ENCODE data around the gene COL5A1. TPM values are rescaled to one million over a fixed set of nuclear protein-coding genes. Genes with fewer than 3 reads are reported as not detected.
A peak's percentile ranks its signal among the peaks of the same experiment; 100 is the strongest.

COL5A1 gene
- total RNA-seq, 6 experiments from 2014 or later: 196 to 308 (median 225) TPM

DNA sequence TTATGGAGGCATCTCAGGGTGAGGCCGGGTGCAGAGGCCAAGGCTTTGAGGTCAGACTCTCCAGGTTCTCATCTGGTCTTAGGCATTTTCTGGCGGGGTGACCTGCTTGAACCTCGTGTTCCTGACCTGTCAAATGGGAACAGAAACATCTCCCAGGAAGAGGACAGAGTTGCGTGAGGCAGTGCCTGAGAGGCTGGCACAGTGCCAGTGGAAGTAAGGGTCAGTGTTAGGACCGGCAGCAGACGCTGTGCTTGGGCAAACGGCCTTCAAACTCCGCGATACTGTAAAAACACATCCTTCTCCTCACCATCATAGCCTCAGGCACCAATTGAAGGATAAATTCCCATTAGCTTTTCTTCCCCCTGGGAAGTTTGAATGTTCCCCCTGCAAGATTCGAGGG, 183.4 kb downstream of the COL5A1 start:
- H3K4me1 Mint-ChIP-seq (ENCODE audit: low read depth): no peaks in the 10 kb centered on the region
- H3K27ac Mint-ChIP-seq: no peak overlapping the region
- DNase-seq: no peak
- H3K4me3 Mint-ChIP-seq: no peak overlapping the region
- no peaks in the 10 kb centered on the region; the same call in none of the 2 replicates for H3K9me3 Mint-ChIP-seq
- H3K36me3 Mint-ChIP-seq (ENCODE audit: low read depth): peaks cover 17% of the 10 kb centered on the region; the same call in 1 of the 2 replicates
- TF ChIP-seq, protein P1, sequence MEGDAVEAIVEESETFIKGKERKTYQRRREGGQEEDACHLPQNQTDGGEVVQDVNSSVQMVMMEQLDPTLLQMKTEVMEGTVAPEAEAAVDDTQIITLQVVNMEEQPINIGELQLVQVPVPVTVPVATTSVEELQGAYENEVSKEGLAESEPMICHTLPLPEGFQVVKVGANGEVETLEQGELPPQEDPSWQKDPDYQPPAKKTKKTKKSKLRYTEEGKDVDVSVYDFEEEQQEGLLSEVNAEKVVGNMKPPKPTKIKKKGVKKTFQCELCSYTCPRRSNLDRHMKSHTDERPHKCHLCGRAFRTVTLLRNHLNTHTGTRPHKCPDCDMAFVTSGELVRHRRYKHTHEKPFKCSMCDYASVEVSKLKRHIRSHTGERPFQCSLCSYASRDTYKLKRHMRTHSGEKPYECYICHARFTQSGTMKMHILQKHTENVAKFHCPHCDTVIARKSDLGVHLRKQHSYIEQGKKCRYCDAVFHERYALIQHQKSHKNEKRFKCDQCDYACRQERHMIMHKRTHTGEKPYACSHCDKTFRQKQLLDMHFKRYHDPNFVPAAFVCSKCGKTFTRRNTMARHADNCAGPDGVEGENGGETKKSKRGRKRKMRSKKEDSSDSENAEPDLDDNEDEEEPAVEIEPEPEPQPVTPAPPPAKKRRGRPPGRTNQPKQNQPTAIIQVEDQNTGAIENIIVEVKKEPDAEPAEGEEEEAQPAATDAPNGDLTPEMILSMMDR (IDR thresholded peaks at IDR 0.05): no peak
- peaks cover 28% of the 10 kb centered on the region for H3K27me3 Mint-ChIP-seq (ENCODE audit: insufficient read depth)

GRCh38 chr9:134826336-134827285, 185.0 kb downstream of the COL5A1 start:
- Mint-ChIP-seq H3K36me3 (ENCODE audit: low read depth) (peaks cover 17% of the 10 kb centered on the region; the same call in 1 of the 2 replicates), H3K27me3 (ENCODE audit: insufficient read depth) (peaks cover 24% of the 10 kb centered on the region), H3K4me3 (no peak overlapping the region; the same call in 1 of the 2 replicates), H3K27ac (peak overlapping the region; percentile 51; the same call in 1 of the 2 replicates), H3K4me1 (ENCODE audit: low read depth) (no peaks in the 10 kb centered on the region), H3K9me3 (no peaks in the 10 kb centered on the region; the same call in none of the 2 replicates)
- TF ChIP-seq, protein P1 (IDR thresholded peaks at IDR 0.05): no peak
- no peak for DNase-seq

- no peak overlapping the region; the same call in 1 of the 2 replicates for H3K4me3 Mint-ChIP-seq
- peaks cover 22% of the 10 kb centered on the region for H3K27me3 Mint-ChIP-seq (ENCODE audit: insufficient read depth)
- no peak overlapping the region; the same call in 1 of the 2 replicates for H3K27ac Mint-ChIP-seq
- H3K9me3 Mint-ChIP-seq: no peaks in the 10 kb centered on the region; the same call in none of the 2 replicates
- peaks cover 17% of the 10 kb centered on the region; the same call in 1 of the 2 replicates for H3K36me3 Mint-ChIP-seq (ENCODE audit: low read depth)
- TF ChIP-seq, protein P1 (IDR thresholded peaks at IDR 0.05): no peak
- DNase-seq: no peak
- no peaks in the 10 kb centered on the region for H3K4me1 Mint-ChIP-seq (ENCODE audit: low read depth)
These were observed 186.0 kb downstream of the COL5A1 start for GRCh38 chr9:134827559-134827958.

DNA sequence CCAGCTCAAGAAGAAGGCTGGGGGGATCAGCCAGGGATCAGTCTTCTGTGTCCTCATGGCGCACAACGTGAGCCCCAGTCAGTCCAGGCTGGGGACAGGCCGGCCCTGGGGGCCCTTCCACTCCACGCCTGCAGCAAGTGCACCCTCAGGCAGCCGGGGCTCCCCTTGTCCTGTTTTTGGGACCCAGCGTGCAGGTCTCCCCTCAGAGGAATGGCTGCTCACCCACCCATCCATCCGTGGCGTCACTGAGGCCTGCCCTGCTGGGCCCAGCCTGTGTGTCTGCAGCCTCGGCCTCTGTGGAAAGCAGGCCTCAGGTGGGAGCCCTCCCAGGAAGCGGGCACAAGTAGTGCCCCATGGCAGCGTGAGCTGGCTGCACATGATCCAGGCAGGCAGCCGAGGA, 186.4 kb downstream of the COL5A1 start:
- Mint-ChIP-seq H3K9me3 (no peaks in the 10 kb centered on the region; the same call in none of the 2 replicates), H3K4me3 (no peak overlapping the region), H3K4me1 (ENCODE audit: low read depth) (no peaks in the 10 kb centered on the region), H3K36me3 (ENCODE audit: low read depth) (peaks cover 16% of the 10 kb centered on the region; the same call in 1 of the 2 replicates), H3K27ac (no peak overlapping the region), H3K27me3 (ENCODE audit: insufficient read depth) (peaks cover 22% of the 10 kb centered on the region)
- TF ChIP-seq, protein P1 (IDR thresholded peaks at IDR 0.05): no peak
- DNase-seq: no peak

DNA sequence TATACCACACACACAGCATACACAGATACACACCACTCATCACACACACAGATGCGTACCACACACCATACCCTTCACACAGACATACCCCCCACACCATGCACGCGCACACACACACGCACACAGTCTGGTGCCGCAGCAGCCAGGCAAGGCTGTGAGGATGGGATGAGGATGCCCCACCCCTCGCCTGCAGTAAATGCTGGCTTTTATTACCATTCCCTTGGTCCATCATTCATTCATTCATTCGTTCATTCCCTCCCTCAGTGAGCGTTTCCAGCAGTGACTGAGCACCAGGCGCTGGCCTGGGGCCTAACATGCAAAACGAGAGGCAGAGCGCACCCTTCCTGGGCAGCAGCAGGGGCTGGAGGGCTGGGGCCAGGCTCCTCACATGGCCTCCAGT, 187.3 kb downstream of the COL5A1 start:
- no peak overlapping the region for H3K27ac Mint-ChIP-seq
- TF ChIP-seq, protein P1 (IDR thresholded peaks at IDR 0.05): no peak
- no peaks in the 10 kb centered on the region; the same call in none of the 2 replicates for H3K9me3 Mint-ChIP-seq

More for the DNA sequence above, 187.3 kb downstream of the COL5A1 start:
- Mint-ChIP-seq H3K36me3 (ENCODE audit: low read depth) (peaks cover 8% of the 10 kb centered on the region; the same call in 1 of the 2 replicates), H3K4me3 (no peak overlapping the region), H3K4me1 (ENCODE audit: low read depth) (no peaks in the 10 kb centered on the region), H3K27me3 (ENCODE audit: insufficient read depth) (peaks cover 19% of the 10 kb centered on the region)
- no peak for DNase-seq
